GM20431 (cell line): ENCODE measurements around the gene FBF1.

Source experiments
- in situ Hi-C: fragments of 300-500 bp; cut with MseI, MboI; formaldehyde crosslinking; loops from one replicate; pipeline ENCODE4 v1.15.0; 2020; ENCODE audit warnings: low sequenced_read_pairs; ENCODE audit not compliant: unreplicated experiment

FBF1 gene

DNA sequence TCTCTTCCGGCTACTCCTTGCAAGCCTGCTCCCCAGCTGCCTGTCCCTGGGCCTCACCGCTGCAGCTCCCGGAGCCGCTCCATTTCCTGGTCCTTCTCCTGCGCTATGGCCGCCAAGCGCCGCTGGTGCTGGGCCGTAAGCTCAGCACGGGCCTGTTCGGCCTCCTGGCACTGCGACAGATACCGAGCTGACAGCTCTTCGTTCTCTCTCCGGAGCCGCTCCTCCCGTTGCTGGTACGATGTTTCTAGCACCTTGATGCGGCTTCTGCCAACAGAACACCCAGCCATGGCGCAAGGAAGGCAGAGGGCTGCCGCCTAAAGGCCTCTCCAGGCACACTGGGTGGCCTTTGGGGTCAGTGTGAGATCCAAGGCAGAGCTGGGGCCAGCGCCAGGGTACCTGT lies 21.2 kb downstream of the FBF1 start:
- in situ Hi-C loops: no loop called here

DNA sequence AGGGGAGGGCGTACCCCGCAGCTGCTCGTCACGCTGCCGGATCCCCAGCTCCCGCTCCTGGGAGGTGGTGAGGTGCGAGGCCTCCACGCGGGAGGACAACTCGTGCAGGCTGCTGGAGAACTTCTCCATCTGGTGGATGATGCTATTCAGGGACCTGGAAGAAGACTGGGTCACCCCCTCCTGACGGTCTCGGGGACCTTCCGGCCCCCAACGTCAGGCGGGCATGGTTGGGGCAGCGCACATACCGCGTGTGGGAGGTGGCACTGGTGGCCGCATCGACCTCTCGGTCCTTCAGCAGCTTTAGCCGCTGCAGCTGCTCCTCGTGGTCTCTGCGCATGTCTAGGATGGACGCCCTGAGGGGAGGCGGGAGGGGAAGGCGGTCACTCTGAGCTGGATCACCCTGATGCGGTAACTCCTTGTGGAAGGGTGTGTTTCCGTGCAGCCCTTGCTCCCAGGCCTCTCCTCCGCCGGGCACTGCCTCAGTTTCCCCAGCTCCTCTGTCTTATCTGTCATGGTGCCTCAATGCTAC lies 22.9 kb downstream of the FBF1 start:
- in situ Hi-C loops: no loop called here

DNA sequence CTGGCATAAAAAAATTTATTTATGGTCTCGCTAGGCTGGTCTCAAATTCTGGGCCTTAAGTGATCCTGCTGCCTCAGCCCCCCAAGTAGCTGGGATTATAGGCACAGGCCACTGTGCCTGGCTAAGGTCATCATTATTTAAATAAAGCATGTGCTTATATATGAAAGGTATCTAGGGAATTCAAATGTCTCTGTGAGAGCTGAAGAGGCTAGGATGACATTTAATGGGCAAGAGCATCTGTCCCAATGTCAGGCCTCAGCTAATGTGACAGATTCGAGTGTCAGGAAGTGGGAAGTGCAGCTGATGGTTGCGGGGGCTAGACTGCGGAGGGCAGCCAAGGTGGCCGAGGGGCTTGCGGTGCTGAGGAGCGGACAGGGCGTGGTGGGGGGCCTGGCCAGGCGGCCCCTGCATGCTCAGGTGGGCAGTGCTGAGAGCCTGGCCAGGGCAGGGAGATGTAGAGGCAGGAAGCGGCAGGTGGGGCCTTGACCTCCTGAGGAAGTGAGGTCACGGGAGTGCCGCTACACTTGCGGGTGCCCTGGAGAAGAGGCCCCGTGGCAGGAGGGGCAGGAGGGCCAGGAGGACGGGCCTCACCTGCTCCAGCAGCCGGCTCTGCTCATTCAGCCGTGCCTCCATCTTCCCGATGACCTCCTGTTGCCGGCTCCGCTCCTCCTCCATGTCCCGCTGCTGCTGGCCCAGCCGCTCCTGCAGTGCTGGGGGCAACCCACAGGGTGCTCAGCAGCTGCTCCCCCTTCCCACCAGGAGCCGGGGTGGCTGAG lies 23.5 kb downstream of the FBF1 start:
- in situ Hi-C loops: no loop called here

DNA sequence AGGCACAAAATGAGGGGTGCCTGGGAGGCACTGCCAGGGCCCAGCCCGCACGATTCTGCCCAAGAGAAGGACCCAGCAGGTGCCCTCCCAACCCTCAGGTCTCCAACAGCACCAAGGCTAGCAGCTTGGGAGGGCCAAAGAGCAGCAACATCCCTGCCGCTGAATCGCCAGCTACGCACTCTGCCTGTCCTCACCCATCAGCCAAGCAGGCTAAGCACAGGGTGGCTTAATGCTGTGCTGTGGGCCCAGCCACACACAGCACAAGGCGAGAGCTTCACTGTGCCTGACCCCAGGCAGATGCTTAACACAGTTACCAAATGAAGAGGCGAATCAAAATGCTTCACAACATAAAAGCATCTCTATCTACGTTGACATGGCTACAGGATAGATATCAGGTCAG lies 25.6 kb downstream of the FBF1 start:
- in situ Hi-C loops: no loop called here

DNA sequence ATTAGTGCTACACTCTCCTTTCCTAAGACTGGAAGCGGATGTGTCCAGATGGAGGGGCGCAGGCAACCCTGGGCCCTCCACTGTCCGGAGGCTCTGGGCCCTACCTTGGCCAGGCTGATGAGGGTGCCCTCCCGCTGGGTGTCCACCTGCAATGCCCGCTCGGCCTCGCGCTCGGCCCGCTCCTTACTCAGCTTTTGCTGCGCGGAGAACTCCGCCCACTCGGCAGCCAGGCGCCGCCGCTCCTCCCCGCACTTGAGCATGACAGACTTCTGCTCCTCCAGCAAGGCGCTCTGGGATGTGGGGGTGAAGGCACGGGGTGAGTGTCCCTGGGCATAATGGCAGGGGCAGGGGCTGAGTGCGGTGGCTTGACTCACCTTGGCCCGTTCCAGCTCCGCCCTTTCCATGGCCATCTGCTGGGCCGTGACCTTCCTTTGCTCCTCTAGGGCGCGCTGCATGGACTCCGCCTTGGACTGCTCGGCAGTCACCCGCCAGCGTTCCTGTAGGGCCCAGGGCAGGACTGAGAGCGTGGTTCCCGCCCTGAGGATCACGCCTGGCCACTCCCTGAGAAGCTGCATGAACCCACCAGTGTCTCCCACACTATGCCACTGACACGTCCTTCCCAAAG lies 26.1 kb downstream of the FBF1 start:
- in situ Hi-C loops: loop anchor here (5.0 kb wide), 1 partner anchor 93 kb away; no protein-coding TSS in a partner anchor

DNA sequence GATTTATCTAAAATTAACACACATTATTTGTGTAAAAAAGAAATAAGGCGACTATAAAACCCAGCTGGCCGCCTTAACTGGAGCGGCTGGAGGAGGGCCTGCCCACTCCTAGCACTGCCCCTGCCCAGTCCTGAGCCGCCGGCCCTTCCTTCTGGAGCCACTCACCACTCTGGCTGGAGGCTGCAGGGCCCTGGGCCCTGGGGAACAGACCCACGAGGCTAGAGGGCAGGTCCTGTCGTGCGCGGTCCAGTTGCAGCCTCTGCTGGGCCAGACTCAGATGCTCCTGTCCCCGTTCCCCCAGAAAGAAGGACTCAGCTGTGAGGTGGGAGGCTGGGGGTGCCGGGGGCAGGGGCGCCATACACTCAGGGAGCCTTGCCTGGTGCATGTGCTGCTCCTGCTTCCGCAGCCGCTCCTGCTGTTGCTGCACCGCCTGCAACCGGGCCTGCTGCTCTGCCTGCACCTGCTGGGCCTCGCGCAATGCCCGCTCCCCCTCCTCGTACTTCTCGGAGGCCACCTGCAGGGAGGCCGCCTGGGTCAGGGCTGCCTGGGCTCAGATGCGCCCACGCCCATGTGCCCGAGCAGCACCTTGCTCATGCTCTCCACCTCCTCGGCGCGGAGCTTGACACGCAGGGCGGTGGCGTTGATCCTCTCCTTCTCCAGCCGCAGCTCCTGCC lies 27.2 kb downstream of the FBF1 start:
- in situ Hi-C loops: loop anchor here (5.0 kb wide), 1 partner anchor 94 kb away; no protein-coding TSS in a partner anchor

DNA sequence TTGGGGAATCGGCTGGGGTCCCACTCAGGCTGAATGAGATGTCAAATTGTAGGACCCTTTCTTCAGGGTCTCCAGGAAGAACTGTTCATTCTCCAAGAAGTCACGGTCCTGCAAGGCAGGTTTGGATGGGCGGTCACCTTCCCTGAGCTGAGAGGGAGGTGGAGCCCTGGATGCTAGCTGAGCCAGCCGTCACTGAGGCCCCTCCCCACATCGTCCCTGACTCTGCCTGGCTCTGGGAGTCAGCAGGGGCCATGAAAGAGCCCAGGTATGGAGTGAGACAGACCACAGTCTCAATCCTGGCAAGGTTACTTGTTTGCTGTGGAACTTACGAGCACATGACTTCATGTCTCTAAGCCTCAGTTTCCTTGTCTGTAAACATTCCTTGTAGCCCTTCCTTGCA lies 30.1 kb downstream of the FBF1 start:
- in situ Hi-C loops: loop anchor here (5.0 kb wide), 1 partner anchor 97 kb away; no protein-coding TSS in a partner anchor

DNA sequence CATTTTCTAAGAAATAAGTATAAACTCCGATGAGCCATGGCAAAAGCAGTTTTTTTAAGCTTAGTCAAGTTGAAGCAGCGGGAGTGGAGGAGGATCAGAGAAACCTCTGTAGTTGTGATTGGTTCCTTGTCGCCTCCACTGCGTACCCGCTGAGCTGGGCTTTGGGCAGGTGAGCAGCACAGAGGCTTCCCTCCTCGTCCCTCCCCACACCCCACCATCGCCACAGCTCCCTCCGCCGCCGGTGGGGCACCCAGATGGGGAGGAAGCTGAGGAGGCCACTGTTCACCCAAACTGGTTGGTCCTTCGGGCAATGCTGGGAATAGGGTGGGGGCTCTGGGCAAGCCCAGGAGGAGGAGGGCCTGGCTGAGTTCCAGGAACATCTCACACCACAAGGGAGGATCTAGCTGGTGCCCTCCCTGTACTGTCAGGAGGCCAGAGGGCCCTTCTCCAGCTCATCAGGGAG lies 31.0 kb downstream of the FBF1 start:
- in situ Hi-C loops: loop anchor here (5.0 kb wide), 1 partner anchor 97 kb away; no protein-coding TSS in a partner anchor

DNA sequence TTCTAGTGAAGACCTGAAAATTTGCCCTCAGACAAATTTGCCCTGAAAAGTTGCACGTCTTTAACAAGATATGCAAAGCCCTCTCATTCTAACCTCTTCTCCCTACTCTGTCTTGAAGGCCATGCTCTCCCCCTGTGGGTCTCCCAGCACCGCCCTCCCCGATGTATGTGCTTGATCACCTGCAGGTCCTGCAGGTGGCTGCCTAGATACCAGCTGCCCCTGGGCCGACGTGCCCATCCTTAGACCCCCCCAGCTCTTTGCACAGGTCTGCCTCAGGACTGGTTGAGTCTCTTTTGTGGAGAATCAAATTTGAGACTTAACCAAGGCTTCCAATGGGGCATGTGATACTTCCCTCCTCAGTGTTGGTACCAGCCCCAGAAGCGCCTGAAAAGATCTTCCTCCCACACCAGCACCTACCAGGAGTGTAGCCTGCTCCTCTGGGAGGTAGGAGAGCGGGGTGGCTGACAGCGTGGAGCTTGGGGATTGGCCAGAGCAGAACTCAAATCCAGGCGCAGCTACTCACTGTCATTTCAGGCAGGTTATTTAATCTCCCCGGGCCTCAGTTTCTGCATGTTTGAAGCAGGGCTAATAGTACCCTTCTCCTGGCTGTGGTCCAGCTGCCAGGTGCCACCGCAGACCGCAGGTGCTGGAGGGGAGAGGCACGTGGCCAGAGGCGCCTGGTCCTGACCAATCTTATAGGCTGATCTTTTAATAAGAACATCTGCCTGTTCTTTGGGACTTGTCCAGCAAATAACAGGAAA lies 31.6 kb downstream of the FBF1 start:
- in situ Hi-C loops: no loop called here

DNA sequence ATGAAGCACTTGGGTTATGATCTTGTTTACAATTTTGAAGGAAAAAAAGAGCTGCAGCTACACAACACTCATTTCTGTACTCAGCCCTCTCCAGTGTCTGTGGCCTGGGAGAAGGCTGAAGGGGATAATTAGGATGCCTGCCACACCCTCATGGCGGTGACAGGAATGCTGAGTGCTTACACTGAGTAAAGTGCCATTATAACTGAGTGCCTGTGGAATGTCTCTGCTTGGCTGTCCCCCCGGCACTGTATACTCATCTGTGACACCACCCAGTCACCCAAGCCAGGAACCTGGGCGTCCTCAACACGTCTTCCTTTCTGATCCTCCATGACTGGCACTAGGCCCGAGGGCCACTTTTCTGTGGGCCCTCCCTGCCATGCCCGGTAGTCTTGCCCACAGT lies 32.6 kb downstream of the FBF1 start:
- in situ Hi-C loops: no loop called here

DNA sequence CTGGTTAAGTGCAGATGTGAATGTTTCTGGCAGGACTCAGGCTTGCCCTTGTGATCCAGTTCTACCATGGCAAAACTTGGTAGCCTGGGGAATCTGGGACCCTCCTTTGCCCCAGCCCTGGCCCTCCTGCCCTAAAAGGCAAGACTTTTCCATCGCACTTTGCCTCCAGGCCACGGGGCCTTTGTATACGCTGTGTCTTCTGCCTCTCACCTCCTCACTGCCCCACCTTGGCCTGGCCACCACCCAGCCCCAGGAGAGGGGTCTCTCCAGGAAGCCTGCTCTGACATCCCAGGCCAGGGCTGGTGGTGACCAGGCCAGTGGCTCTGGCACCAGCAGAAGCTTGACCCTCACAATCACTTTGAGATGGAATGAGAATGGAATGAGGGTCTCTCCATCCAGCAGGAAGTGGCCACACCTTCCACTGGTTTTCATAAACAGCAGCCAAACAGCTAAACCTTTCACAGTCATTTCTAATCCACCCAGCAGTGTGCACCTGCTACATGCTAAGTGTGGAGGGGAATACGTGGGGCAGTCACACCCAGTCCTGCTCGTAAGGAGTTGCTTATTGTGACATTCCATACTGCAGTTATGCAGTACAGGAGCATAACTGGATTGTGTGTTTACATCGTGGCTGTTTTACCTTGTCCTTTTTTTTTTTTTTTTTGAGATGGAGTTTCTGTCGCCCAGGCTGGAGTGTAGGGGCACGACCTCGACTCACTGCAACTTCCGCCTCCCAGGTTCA lies 34.5 kb downstream of the FBF1 start:
- in situ Hi-C loops: no loop called here

DNA sequence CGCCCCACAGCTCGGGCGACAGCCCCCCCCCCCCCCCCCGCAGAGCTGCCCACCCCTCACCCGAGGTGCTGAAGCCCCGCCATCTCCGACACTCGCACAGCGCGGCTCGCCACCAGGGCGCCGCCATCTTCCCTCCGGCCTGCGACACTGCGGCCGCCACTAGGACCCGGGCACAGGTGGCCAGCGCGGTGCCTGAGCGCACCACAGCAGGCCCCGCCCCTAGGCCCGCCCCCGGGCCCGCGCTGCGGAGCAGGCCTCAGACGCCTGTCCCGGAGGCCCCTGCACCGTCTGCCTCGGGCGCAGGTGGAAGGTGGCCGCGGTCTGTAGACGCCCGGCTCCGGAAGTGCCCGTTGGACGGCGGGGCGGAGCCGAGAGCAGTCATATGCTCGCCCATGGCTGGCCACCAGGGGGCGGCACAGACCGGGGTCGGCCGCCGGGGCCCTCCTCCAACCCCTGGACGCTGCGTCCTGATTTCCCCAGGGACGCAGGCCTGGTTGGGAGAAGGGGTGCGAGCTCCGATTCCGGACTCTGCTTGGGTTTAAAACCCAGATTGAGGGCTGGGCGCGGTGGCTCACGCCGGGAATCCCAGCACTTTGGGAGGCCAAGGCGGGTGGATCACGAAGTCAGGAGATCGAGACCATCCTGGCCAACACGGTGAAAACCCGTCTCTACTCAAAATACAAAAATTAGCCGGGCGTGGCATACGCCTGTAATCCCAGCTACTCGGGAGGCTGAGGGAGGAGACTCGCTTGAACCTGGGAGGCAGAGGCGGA lies 35.9 kb downstream of the FBF1 start, which contains the start of gene MRPL38:
TSS of gene MRPL38 (minus strand) at position 136 of the 773 bp plus-strand sequence. CDS start at position 127, 9 bp downstream.
- in situ Hi-C loops: no loop called here

DNA sequence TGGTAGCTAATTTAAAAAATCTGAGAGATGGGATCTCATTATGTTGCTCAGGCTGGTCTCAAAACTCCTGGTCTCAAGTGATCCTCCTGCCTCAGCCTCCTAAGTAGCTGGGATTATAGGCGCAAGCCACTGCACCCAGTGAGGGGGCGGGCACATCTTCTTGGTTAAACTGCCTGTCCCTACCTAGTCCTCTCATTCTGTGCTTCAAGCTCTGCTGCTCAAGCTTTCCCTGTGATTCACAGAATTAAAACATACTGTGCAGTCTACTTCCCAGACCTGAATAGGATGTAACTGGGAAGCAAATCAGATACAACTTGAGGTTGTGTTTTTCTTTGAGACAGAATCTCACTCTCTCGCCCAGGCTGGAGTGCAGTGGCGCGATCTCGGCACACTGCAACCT lies 38.4 kb downstream of the FBF1 start:
- in situ Hi-C loops: no loop called here

DNA sequence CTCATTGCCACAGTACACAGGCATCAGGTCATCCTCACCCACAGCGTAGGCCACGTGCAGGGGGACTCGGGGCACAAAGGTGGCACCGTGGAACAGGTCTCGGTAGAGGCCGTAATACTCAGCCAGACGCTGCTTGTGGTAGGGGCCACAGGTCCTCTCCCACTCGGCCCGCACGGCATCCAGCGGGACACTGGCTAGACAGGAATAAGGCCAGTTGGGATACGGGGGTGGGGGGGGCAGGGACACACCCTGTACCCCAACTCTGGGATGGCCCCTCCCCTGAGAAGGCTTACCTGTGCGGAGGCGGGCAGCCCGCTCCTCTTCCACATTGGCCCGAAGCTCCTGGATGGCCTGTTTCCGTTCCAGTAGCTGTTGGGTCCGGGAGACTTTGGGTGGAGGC lies 39.1 kb downstream of the FBF1 start:
- in situ Hi-C loops: no loop called here

DNA sequence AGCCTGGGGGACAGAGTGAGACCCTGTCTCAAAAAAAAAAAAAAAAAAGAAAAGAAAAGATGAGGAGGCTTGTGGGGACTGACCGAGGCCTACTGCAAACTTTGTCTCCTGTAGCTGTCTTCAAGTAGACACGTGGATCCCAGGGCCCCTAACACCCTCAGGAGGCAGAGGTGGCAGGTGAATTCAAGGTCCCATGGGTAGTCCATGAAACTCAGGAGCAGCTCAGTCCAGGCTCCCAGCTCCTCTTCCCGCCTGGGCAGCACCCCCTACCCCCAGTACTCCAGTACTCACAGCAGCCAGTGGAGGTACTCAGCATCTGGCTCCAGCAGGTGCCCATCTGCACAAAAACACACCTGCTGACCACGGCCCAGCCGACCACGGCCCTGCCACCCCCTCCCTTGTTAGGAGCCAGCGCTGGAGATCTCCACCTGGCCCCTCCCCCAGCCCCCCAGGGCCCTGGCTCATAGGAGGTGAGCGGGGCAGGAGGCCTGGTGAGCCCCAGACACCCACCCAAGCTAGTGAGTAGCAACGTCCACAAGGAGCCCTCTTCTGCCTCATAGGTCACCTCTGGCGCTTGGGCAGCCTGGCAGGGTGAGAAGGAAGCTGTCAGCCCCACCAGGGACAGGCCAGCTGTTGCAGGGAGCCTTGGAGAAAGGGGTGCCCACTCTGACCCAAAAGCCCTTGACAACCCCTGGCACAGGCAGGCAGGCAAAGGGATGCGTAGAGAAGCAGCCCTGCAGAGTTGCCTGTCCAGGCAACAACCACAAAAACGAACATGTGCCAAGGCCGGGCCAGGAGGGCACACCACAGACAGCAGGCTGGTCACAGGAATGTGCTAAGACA lies 39.9 kb downstream of the FBF1 start:
- in situ Hi-C loops: no loop called here

DNA sequence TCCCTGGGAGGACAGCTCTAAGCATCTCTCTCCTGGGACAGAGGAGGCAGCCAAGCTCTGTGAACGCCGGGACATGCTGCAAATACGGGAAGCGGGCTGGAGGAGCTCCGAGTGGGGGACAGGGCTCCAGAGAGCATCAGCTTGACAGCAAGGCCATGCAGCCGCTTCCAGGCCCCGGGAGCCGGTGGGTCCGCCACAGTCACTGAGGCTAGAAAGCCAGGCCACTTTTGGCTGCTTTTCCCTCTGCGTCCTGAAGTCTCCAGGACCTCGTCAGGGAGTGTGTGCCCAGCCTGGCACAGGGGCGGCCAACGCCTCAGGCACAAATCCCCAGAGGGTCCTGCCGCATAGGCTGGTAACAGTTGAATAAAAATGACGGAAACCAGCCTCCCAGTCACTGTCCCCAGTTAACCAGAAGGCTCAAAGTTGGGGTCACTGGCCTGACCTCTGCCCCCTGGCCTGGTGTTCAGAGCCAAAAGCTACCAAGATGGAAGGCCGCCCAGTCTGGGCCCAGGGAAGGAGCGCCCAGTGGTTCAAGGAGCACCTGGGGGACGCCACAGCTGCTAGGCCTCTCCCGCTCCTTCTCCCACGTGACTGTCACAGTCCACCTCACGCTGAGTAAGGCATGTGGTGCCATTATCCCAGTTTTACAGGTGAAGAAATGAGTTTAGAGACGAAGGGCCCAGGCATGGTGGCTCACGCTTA lies 40.9 kb downstream of the FBF1 start:
- in situ Hi-C loops: no loop called here

DNA sequence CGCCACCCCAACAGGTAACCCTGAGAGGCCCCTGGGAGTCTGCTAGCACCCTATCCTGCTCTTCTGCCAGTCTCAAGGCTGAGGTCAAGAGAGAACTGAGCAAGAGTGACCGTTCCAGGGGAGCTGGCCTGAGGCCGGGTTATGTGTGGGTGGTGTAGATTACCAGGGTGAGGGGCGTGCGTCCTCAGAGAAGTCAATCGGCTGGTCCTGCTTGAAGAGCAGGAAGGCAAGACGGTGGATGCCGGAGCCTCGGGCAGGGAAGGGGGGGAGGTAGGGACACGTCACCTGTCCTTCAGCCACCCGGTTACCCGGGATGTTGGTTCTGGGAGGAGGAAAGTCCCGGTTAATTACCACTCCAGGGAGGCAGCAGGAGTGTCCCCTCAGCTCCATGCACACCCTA lies 41.5 kb downstream of the FBF1 start:
- in situ Hi-C loops: no loop called here
